GM18517 (cell line): ENCODE results near the gene PGLYRP4.
"Not testable (repeated sequence)": the region's sequence is repeated elsewhere in the genome, so short reads cannot be mapped to it uniquely, and the experiment has no call there.

Experiments used
- ATAC-seq: cut with Tn5 transposase; IDR thresholded peaks from one replicate; pipeline ENCODE4 v1.9.1; 2021; ENCODE audit warnings: mild to moderate bottlenecking, moderate library complexity; ENCODE audit not compliant: unreplicated experiment

PGLYRP4 gene

DNA sequence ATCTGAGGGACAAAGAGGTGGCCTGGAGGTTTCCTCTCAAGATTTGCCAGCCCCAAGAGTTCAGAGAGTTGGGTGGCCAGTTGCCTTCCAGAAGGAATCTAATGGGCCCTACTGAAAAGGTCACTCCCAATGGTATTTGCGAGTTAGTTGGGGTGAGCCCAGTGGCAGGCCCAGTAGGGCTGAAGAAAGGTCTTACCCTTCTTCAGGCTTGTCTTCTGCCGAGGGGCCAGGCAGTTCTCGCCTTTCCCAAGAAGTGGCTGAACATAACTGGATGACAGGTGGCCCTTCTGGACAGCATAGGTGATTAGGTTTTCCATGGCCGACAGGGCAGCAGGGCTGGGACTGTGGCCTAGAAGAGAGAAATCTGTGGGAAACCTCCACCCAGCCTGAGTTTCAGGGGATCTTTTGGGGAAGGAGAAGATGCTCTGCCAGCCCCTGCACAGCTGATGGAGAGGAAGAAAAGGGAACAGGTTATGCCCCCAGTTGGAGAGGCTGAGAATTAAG is 7.2 kb downstream of the PGLYRP4 start:
- ATAC-seq: no peak

DNA sequence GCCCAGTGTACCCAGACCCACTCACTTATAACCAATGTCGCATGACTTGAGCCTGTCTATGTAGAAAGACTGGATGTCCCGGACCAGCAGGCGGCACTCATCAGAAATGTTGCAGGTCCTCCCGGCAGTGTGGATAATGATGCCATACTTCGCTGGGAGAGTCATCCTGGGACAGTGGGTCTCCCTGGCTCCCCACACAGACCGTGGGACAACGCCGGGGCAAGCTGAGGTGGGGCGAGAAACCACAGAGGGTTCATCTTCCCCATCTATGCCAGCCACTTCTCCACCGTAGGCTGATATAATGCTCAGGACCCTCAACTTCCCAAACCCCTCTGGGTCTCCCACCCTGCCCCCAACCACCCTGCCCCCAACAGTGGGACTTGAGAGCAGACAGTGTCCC is 8.3 kb downstream of the PGLYRP4 start:
- ATAC-seq: no peak

DNA sequence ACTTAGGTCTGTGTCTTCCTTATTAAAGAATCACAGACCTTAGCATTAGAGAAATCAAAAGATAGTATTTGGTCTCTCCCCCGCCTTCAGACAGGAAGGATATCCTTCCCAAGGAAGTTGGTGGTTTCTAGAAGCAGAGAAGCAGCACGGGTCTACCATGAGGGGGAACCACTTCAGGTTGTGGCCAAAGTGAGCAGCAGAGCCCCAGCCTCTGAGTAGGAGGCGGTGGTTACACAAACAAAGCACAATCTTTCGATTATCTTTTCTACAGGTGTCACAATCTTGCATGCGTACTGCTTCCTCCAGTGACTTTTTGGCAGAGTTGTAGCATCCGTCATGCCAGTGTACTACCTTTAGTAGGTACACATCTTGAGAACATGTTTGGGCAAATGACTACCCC is 8.8 kb downstream of the PGLYRP4 start:
- ATAC-seq: no peak

DNA sequence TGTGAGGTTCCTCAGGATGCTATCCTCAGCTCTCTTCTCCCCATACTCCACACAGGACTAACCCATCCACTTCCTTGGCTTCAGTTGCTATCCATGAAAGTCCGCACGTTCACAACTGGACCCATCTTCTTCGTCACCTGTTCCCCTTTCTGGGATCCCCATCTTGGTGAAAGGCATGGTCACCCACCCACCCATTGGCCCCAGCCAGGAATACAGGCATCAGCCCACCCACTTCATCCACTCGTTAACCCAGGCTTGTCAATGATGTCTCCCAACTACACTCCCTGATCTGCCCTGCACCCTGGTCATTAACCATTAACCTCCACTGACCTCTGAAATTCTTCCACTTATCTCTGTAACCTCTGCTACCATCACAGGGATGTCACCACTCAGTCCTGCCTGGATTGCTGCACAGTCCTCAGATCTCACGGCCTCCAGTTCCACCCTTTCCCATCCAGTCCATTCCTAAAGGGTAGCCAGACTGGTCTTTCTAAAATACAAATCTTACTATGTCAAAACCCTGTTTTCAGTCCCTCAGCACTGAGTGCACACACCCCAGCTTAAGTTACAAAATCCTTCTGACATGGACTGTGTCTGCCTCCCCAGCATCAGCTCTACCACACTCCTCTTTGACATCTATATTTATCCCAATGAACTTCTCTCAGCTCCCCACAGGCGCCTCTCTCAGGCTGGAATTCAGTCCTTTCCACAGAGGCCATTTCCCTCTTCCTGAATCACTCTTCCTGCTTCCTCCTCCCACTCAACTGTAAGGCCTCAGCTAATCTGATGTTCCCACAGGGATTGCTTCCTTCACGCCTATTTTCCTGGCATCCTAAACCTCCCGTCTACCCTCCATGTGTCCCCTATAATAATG is 10.4 kb downstream of the PGLYRP4 start:
- no peak for ATAC-seq

DNA sequence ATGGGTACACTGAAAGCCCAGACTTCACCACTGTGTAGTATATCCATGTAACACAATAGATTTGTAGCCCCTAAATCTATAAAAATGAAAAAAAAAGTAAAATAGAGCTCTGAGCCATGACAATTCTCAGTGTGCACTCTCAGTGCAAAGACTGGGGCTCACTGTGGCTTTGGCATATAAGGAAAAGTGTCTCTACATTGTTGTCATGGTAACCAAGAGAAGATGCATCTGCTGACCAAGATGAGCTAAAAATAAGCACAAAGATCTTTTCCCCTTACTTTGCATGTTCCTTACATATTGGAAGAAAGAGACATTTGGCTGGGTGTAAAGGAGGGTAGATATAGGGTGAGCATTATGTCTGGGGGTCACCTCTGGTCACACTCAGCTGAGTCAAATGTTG is 12.0 kb downstream of the PGLYRP4 start:
- no peak for ATAC-seq

DNA sequence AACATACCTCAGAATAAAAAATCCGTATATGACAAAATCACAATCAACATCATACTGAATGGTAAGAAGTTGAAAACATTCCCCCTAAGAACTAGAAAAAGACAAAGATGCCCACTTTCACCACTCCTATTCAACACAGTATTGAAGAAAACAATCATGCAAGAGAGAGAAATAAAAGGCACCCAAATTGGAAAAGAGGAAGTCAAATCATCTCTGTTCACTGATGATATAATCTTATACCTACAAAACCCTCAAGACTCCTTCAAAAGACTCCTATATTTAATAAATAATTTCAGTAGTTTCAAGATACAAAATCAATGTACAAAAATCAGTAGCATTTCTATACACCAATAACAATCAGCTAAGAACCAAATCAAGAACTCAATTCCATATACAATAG is 14.7 kb downstream of the PGLYRP4 start:
- no peak for ATAC-seq

DNA sequence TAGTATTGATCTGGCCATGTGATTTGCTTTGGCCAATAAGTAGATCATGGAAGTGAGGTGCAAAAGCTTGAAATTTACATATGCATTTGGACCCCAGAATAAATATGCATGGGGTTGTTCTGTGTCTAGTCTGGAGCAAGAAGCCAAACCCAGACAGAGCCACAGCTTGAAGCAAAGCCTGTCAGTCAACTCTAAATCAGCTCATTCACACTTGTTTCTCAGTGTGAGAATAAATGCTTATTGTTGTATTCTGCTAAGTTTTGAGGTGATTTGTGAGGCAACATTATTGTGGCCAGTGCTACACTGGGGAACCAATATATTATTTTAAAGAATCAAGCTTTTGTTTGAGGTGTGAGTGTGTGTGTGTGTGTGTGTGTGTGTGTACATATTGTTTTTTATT is 23.7 kb downstream of the PGLYRP4 start:
- ATAC-seq: no peak

DNA sequence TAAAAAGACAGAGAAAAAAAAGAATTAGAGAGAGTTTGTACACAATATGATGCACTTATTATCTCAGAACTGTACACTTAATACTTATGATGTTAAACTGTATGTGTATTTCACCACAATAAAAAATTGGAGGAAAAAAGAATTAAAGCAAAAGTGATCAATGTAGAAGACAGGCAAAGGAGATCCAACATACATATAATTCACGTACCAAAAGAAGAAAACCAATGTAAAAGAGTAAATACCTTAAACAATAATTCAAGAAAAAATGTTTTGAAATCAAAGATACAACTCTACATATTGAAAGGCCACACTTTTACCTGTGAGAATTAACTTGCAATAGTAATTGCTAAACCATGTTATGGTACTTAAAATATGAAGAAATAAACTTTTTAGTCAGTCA is 26.1 kb downstream of the PGLYRP4 start:
- no peak for ATAC-seq

DNA sequence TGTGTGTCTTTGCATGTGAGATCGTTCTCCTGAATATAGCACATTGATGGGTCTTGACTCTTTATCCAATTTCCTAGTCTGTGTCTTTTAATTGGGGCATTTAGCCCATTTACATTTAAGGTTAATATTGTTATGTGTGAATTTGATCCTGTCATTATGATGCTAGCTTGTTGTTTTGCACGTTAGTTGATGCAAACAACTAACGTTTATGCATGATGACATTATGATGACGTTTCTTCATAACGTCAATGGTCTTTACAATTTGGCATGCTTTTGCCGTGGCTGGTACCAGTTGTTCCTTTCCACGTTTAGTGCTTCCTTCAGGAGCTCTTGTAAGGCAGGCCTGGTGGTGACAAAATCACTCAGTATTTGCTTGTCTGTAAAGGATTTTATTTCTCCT is 30.5 kb downstream of the PGLYRP4 start:
- not testable (repeated sequence) for ATAC-seq

DNA sequence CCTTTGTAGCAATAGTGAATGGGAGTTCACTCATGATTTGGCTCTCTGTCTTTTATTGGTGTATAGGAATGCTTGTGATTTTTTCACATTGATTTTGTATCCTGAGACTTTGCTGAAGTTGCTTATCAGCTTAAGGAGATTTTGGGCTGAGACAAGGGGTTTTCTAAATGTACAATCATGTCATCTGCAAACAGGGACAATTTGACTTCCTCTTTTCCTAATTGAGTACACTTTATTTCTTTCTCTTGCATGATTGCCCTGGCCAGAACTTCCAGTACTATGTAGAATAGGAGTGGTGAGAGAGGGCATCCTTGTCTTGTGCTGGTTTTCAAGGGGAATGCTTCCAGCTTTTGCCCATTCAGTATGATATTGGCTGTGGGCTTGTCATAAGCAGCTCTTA is 32.6 kb downstream of the PGLYRP4 start:
- ATAC-seq: not testable (repeated sequence)

DNA sequence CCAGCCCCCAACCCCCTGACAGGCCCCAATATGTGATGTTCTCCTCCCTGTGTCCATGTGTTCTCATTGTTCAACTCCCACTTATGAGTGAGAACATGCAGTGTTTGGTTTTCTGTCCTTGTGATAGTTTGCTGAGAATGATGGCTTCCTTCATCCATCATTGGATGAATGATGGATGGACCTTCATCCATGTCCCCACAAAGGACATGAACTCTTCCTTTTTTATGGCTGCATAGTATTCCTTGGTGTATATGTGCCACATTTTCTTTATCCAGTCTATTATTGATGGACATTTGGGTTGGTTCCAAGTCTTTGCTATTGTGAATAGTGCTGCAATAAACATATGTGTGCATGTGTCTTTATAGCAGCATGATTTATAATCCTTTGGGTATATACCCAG is 34.3 kb downstream of the PGLYRP4 start:
- not testable (repeated sequence) for ATAC-seq

DNA sequence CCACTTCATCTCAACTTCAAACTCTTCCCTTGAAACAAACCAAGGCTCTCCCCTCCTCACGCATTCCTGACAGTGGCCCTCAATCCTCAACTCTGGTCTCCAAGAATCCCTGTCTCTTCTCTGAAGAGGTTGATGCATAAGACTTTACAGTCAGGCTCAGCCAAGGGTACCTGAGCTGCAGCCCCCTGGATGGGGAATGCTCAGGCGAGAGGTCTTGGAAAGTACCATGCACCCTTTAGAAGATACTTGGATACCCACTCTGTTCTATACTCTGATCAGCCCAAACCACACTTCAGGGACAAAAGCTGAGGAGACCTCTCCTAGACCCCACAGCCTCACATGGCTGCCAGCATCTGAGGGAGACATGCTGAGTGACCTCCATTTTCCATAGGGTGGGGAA is 35.4 kb downstream of the PGLYRP4 start:
- no peak for ATAC-seq

DNA sequence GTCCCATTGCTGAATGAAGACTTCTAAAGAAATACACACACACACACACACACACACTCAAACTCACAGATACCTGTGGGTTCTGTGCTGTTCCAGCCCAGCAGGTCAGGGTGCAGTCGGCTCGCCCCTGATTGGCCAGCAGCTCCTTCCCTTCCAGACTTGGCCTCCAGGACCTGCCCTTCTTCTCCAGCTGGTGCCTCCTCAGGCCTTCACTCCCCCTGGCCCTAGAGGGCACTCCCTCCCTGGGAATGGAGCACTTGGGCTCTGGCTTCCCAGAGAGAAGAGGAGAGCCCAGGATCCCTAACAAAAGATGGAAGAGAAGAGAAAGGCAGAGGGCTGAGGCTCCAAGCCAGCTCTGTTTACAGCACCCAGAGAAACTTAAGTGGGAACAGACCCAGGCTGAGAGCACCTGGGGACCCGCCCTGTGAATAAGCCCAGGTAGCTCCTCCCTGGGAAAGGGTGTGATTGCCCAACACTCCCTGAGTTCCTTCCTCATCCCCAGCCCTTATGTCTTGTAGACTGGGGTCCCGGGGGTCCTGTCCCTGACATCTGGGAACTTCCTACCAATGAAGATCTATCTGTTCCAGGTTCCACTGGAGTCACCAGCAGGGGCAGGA is 36.0 kb downstream of the PGLYRP4 start, which contains the start of gene PGLYRP3:
PGLYRP3 (minus strand) TSS at position 383 of the 617 bp plus-strand sequence. CDS start 2,287 bp downstream, outside the sequence.
- ATAC-seq: no peak

DNA sequence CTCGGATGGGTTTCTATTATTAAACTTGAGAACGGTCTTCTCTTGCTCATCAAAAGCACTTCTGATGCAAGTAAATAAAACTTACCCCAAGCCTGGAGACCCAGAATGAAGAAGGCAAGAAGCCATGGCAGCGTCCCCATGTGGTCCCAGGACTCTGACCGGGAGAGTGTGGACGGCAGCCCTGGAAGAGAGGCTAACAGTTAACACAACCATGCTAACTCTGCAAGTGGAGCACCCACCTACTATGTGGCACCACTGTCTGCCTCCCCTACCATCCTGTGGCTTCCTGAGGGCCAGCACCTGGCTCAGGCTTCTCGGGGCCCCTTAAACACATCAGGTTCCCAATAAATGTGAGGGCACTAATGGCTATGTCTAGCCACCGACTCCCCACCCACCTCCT is 38.1 kb downstream of the PGLYRP4 start:
- no peak for ATAC-seq

DNA sequence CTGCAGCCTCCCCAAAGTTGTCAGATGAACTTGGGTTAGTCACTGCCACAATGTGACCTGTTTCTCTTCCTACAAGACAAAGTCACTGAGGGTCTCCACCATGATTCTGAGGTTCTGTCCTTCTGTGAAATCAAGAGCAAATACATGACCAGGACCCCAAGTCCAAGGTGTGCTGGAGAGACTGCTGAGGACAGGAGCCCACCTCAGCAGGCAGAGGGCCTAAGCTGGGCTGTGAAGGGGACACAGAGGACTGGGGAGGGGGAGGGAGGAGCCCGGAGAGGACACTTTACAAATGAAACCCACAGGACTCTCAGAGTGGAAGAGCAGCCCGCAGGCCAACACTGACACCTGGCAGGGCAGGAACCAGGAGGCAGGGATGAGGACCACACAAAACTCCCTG is 39.2 kb downstream of the PGLYRP4 start:
- no peak for ATAC-seq

DNA sequence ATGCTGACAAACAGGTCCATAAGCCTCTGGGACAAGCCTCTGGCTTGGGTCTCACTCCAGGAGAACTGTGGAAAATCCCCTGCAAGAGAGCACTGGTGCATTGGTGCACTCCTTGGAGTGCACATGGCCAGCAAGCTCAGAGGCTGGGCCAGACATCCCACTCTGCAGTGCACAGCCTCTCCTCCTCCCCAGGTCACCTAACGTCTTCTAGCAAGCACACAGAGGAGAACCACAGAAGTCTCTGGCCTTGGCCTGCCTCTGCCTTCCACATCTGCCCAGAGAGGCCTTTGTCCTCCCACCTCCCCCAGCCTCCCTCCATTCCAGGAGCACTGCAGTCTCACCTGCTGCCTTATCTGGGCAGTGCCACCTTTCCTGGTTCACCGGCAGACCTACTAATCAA is 40.1 kb downstream of the PGLYRP4 start:
- ATAC-seq: no peak

DNA sequence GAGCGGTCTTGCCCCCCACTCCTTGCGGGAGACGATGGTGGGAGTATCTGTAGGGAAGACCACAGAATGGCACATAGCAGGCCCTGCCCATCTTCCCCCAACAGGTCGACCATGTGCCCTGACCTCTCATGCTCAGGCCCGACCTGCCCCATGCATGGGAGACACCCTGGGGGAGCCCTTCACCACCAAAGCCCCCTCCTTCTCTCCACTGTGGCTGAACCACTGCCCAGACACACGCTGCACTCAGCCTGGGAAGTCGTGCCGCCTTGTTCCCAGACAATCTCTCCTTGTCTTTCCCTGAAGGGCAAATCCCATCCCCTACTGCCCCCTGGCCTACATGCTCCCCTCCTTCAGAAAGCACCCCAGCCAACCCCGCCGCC is 41.4 kb downstream of the PGLYRP4 start:
- no peak for ATAC-seq

DNA sequence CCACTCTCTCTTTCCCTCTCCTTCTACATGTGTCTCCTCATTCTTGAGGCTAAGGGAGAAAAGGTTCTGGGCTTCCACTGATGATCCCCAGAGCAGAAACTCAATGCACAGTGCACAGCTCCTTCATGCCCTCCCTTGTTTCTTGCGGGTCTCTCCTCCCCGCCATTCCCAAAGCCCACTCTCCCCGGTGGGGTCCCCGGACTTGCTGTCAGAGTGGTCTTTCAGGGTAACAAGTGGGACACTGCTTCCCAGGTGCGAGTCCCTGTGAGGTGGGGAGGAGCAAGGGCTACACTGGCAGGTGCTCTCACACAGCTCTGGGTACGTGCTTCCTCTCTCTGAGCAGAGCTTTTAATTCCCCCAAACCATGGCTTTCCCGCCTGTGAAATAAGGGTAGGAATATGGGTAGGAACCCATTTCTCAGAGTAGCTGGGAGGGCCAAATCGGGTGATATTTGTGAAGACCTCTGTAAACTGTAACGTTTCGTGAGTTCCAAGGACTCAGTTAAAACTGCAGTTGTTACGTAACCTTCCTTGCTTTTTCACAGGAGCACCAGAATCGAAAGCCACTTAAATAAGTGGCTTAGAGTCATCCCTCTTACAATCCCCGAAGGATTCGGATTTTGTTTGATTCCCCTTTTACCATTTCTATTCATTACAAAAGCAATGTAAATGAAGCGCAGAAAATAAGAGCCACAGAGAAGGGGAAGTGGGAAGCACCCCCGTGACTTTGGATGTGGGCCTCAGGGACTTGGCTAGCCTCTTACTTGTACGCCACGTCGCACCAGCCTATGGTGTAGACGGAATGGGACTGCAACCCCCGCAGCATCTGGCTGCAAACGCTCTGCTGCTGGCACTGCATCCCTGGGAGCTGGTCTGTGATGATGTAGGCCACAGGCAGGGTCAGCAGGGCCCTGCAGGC is 42.1 kb downstream of the PGLYRP4 start:
- ATAC-seq: no peak

DNA sequence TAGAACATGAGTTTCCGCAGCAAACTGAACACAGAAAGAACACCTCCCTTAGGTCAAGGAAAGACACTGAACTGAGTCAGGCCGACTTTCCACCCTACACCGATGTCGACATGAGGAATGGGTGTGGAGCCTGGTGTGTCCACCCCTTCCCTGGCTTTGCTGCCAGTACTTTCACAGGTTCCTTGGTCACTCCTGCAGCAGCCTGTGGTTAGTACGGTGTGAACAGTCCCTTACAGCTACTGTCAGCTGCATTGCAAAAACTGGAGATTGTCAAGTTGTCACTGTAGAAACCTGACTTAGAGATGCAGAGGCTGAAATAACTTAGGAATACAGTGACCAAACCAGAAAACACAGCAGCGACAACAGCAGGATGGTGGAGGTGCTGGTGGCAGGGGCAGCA is 43.0 kb downstream of the PGLYRP4 start:
- ATAC-seq: no peak

DNA sequence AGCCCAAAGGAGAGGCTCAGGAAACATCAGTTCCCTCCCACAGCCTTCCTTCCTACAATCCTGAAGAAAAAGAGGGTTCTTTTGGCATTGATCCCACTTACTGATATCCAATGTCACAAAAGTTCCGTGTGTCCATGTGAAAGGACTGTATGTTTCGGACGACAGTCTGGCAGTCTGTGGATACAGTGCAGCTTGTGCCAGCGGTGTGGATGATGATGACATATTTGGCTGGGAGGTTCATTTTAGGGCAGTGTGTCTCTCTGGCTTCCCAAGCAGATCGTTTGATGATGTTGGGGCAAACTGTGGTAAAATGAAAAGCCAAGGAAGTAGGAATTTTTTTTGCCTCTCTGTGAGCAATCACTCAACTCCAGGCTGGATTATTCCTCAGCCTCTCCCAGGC is 46.3 kb downstream of the PGLYRP4 start:
- no peak for ATAC-seq

DNA sequence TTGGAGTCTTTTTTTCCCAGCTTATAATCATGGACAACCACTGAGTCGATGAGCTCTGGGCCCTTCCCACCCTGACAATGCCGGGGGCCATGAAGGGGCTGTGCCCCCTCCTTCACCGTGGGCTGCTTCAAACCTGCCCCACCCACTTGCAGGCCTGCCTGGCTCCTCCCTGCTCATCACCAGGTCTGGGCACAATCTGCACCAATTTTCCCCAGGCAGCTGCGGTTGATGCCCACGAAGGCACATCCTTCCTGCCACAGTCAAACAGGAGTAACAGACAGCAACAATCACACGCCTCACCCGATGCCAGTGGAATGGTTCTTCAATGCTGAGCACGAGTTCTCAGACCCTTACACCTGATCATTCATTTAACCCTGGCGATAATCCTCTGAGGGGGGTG is 54.8 kb downstream of the PGLYRP4 start:
- no peak for ATAC-seq
